ENCODE results near the gene CHST11. TPM values are rescaled to one million over a fixed set of nuclear protein-coding genes. Genes with fewer than 3 reads are reported as not detected.

CHST11 gene
- total RNA-seq, 2 donors from 2014 or later, result 2.9 to 4.9 TPM

DNA sequence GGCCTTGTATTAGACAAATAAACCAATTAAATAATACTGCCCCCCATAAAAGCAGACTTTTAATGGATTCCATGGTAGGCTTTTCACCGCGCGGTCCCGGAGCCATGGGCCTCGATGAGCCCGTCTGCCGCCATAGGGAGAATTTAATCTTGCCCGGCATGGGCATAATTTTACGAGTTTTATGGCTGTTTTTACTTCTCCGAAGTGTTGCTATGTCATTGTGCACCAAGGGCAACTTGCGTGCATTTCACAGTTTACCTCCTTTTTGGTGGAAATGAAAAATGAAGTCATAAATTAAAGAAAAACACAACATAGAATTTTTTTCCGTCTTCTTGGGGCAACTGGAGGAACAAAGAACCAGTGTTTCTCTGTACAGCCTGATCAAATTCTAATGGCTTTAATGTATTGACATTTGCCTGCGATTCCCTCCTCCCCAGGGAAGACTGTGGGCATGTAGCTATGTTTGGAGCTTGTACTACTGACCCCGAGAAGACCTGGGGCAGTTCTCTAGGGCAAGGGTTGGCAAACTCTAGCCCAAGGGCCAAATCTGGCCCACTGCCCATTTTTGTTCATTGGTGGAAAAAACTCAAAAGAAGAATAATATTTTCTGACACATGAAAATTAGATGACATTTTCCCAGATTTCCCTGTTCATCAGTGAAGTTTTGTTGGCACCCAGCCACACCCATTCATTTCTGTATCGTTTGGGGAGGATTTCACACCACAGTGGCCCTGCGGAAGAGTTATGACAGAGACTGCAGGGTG, 142.7 kb downstream of the CHST11 start:
- no peaks in the 10 kb centered on the region for H3K36me3 ChIP-seq
- DNase-seq, result no peak
- no peaks in the 10 kb centered on the region for H3K4me1 ChIP-seq
- no peak overlapping the region for H3K4me3 ChIP-seq
- no peak overlapping the region for H3K27ac ChIP-seq
- intact Hi-C loops (cut with DNase I), result no loop called here
- no peak overlapping the region for H3K9ac ChIP-seq (ENCODE audit: low read depth in 2 of 2, low read length in 2 of 2)
- TF ChIP-seq, protein P1, sequence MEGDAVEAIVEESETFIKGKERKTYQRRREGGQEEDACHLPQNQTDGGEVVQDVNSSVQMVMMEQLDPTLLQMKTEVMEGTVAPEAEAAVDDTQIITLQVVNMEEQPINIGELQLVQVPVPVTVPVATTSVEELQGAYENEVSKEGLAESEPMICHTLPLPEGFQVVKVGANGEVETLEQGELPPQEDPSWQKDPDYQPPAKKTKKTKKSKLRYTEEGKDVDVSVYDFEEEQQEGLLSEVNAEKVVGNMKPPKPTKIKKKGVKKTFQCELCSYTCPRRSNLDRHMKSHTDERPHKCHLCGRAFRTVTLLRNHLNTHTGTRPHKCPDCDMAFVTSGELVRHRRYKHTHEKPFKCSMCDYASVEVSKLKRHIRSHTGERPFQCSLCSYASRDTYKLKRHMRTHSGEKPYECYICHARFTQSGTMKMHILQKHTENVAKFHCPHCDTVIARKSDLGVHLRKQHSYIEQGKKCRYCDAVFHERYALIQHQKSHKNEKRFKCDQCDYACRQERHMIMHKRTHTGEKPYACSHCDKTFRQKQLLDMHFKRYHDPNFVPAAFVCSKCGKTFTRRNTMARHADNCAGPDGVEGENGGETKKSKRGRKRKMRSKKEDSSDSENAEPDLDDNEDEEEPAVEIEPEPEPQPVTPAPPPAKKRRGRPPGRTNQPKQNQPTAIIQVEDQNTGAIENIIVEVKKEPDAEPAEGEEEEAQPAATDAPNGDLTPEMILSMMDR (IDR thresholded peaks at IDR 0.05), result no peak
- H3K27me3 ChIP-seq, result no peaks in the 10 kb centered on the region
- no peaks in the 10 kb centered on the region for H3K9me3 ChIP-seq

DNA sequence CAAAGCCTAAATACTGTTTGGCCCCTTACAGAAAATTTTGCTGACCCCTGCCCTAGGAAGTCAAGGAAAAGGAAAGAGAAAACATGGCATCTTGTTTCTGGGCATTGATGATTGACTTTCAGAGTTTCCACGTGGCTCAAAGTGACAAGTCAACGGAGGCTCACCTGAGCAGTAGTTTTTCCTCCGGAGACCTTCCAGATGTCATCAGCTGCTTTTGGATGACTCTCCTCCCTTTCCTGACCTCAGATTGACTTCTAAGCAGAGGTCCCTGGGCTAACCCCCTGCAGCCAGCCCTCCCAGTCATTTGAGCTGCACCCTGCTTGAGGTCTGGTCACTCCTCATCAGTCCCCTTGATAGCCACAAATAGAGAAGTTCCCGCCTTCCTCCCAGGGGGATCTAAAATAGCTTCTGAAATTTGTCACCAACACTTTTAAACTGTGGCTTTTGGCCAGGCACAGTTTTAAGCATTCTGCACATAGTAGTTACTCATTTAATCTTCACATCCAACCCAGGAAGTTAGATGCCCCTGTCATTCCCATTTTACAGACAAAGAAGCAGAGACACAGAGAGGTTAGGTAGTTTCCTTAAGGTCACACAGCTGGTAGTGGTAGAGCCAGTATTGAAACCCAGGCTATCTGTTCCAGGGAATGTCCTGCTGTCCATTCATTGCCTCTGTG, 143.4 kb downstream of the CHST11 start:
- no peak overlapping the region for H3K9ac ChIP-seq (ENCODE audit: low read depth in 2 of 2, low read length in 2 of 2)
- intact Hi-C loops (cut with DNase I), result no loop called here
- no peaks in the 10 kb centered on the region for H3K9me3 ChIP-seq
- H3K4me1 ChIP-seq, result no peaks in the 10 kb centered on the region
- H3K4me3 ChIP-seq, result no peak overlapping the region
- H3K27me3 ChIP-seq, result no peaks in the 10 kb centered on the region
- no peak overlapping the region for H3K27ac ChIP-seq
- H3K36me3 ChIP-seq, result no peaks in the 10 kb centered on the region
- no peak for DNase-seq
- TF ChIP-seq, protein P1 (IDR thresholded peaks at IDR 0.05), result no peak

DNA sequence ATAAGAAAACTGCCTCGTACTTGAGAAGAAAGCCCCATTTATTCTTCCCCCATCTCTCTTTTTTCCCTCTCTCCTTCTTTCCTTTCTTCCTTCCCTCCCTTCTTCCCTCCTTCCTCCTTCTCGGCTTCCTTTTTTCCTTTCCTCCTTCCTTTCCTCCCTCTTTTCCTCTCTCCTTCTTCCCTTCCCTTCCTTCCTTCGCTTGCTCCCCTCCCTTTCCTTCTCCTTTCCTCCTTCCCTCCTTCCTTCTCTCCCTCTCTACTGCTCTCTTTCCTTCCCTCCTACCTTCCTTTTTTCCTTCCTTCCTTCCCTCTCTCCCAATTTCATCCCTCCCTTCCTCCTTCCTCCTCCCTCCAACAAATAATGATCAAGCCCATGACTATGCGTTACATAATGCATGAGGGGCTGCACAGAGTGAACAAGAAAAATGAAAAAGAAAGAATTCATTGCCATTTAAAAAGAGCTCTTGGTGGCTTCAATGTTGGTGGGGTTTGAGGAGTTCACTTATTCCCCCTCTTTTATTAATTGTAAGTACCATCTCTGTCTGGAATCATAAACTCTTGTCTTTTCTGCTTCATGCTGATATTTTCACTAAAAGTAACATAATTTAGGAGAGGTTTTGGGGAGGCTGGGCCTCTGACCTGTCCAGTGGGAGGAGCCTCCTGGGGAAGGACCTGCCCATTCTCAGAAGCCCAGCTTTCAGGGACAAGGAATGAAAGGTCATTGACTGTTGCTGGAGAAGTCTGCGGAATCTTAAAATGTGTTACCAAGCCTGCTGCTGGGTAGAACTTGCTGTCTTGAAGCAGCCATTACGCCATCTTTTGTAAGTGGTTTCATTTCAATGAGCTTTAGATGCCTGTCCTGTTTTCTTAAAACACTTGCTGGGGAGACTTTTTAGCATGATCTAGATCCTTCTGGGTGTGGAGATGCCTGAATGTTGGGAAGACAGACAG, 144.3 kb downstream of the CHST11 start:
- Histone ChIP-seq H3K9me3 (no peaks in the 10 kb centered on the region), H3K27ac (no peak overlapping the region), H3K27me3 (no peaks in the 10 kb centered on the region), H3K4me1 (no peaks in the 10 kb centered on the region), H3K36me3 (no peaks in the 10 kb centered on the region), H3K4me3 (no peak overlapping the region), H3K9ac (ENCODE audit: low read depth in 2 of 2, low read length in 2 of 2) (no peak overlapping the region)
- TF ChIP-seq, protein P1 (IDR thresholded peaks at IDR 0.05), result no peak
- no peak for DNase-seq
- intact Hi-C loops (cut with DNase I), result no loop called here

DNA sequence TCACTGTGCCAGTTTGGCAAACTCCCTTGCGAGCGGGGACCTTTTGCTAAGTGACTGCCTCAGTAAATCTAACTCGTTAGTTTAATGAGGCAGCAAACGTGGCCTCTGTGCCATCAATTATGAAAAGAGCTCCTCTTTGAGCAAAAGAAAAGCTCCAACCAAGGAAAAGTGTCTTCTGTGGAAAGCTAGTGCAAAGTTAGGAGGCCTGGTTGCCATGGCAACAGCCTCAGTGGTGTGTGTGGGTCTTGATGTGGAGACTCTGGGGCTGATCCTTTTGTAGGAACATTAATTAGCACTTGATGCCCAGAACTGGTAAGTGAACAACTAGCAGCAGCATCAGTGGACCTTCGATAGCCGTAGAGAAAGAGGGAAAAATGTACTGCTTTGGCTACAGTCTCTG, 145.7 kb downstream of the CHST11 start:
- intact Hi-C loops (cut with DNase I), result no loop called here
- H3K36me3 ChIP-seq, result no peaks in the 10 kb centered on the region
- no peaks in the 10 kb centered on the region for H3K9me3 ChIP-seq
- TF ChIP-seq, protein P1 (IDR thresholded peaks at IDR 0.05), result no peak
- no peak overlapping the region for H3K27ac ChIP-seq
- no peaks in the 10 kb centered on the region for H3K27me3 ChIP-seq
- no peak for DNase-seq
- H3K9ac ChIP-seq (ENCODE audit: low read depth in 2 of 2, low read length in 2 of 2), result no peak overlapping the region
- no peak overlapping the region for H3K4me3 ChIP-seq
- no peaks in the 10 kb centered on the region for H3K4me1 ChIP-seq

DNA sequence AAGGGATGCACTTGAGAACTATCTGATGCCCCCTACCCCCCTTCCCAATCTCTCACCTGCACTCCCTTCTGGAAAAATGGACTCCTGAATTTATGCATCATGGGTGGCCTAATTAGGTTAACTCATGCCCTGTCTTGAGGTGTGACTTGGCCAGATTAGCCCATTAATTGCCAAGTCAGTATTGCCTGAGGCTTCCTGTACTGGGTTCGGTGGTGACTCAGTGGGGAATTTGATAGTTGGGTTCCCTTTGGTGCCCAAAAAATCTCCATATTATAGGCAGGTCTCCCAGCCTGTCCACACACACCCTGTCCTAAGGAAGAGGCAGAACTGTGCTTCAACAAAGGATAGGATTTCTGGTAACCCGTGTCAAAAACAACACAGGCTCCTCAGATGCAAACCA, 146.1 kb downstream of the CHST11 start:
- TF ChIP-seq, protein P1 (IDR thresholded peaks at IDR 0.05), result no peak
- H3K9ac ChIP-seq (ENCODE audit: low read depth in 2 of 2, low read length in 2 of 2), result no peak overlapping the region
- H3K4me3 ChIP-seq, result no peak overlapping the region
- intact Hi-C loops (cut with DNase I), result no loop called here
- H3K36me3 ChIP-seq, result no peaks in the 10 kb centered on the region
- H3K27ac ChIP-seq, result no peak overlapping the region
- H3K9me3 ChIP-seq, result no peaks in the 10 kb centered on the region
- H3K4me1 ChIP-seq, result no peaks in the 10 kb centered on the region
- DNase-seq, result no peak
- H3K27me3 ChIP-seq, result no peaks in the 10 kb centered on the region
